Amniotic epithelial cell (primary cell): ENCODE results near the gene HSPB3.
"Not testable (repeated sequence)": the region's sequence is repeated elsewhere in the genome, so short reads cannot be mapped to it uniquely, and the experiment has no call there.

ENCODE experiments used
- DNase-seq: peaks from one replicate; pipeline ENCODE4 v3.0.0-alpha.2; 2010; ENCODE audit warnings: low read depth

The HSPB3 gene

GRCh38 chr5:54455413-54456157, at the start of gene HSPB3:
TSS of gene HSPB3 (plus strand) at chr5:54455699. CDS start at chr5:54455790, 91 bp downstream.
- peak; percentile 81 for DNase-seq

GRCh38 chr5:54411176-54411575, 44.3 kb upstream of the HSPB3 start:
- DNase-seq: no peak

GRCh38 chr5:54412913-54413312, 42.6 kb upstream of the HSPB3 start:
- DNase-seq: no peak

GRCh38 chr5:54415147-54415546, 40.4 kb upstream of the HSPB3 start:
- no peak for DNase-seq

- DNase-seq: no peak
These were observed 39.5 kb upstream of the HSPB3 start for GRCh38 chr5:54415896-54416601.

GRCh38 chr5:54419573-54420423, 35.7 kb upstream of the HSPB3 start:
- DNase-seq: peak; percentile 53

GRCh38 chr5:54420511-54420910, 35.0 kb upstream of the HSPB3 start:
- not testable (repeated sequence) for DNase-seq

- DNase-seq: no peak
These were observed 33.5 kb upstream of the HSPB3 start for GRCh38 chr5:54421976-54422375.

GRCh38 chr5:54425258-54425657, 30.2 kb upstream of the HSPB3 start:
- no peak for DNase-seq

GRCh38 chr5:54426209-54426608, 29.3 kb upstream of the HSPB3 start:
- no peak for DNase-seq

- not testable (repeated sequence) for DNase-seq
These were observed 20.8 kb upstream of the HSPB3 start for GRCh38 chr5:54434650-54435049.

GRCh38 chr5:54438620-54439389, 16.7 kb upstream of the HSPB3 start:
- no peak for DNase-seq

- DNase-seq: no peak
These were observed 15.0 kb upstream of the HSPB3 start for GRCh38 chr5:54440456-54440893.

- DNase-seq: peak; percentile 26
These were observed 13.2 kb upstream of the HSPB3 start for GRCh38 chr5:54442271-54442670.

- DNase-seq: peak; percentile 40
These were observed 12.2 kb upstream of the HSPB3 start for GRCh38 chr5:54443270-54443669.

- DNase-seq: no peak
These were observed 9.7 kb upstream of the HSPB3 start for GRCh38 chr5:54445691-54446378.

GRCh38 chr5:54446379-54446732, 9.1 kb upstream of the HSPB3 start:
- DNase-seq: no peak

- no peak for DNase-seq
These were observed 5.6 kb upstream of the HSPB3 start for GRCh38 chr5:54449923-54450322.

GRCh38 chr5:54450542-54450941, 5.0 kb upstream of the HSPB3 start:
- no peak for DNase-seq

- DNase-seq: no peak
These were observed 2.5 kb upstream of the HSPB3 start for GRCh38 chr5:54453046-54453445.

- no peak for DNase-seq
These were observed 897 bp upstream of the HSPB3 start for GRCh38 chr5:54454602-54455001.
